Uterus (tissue), 2 donors: ENCODE data around the gene PFKFB3.
"Not testable (repeated sequence)": the region's sequence is repeated elsewhere in the genome, so short reads cannot be mapped to it uniquely, and the experiment has no call there.

Source experiments
- CTCF ChIP-seq, 4 experiments: fragments of 200-600 bp in 2 of 4; fragments of 450-650 bp in 2 of 4; sonication (generic) in 2 of 4; IDR thresholded peaks; one replicate each; pipeline ENCODE4 v1.5.1; 2016 to 2019; ENCODE audit warnings: antibody characterized with exemption in 4 of 4, mild to moderate bottlenecking in 2 of 4, moderate library complexity in 1 of 4
- POLR2A ChIP-seq, 2 donors: fragments of 450-650 bp; IDR thresholded peaks; one replicate each; pipeline ENCODE4 v1.6.1; 2016; ENCODE audit warnings: antibody characterized with exemption in 2 of 2, mild to moderate bottlenecking in 1 of 2, moderate library complexity in 1 of 2

GRCh38 chr10:6296425-6296824 is 93.7 kb downstream of the PFKFB3 start:
- not testable (repeated sequence) for TF ChIP-seq POLR2A, CTCF (IDR thresholded peaks at IDR 0.05)
